K562 (cell line): ENCODE data around the gene FASTKD3. TPM values are rescaled to one million over a fixed set of nuclear protein-coding genes. Genes with fewer than 3 reads are reported as not detected.
A peak's percentile ranks its signal among the peaks of the same experiment; 100 is the strongest.

Experiments used
- CXXC5 ChIP-seq: fragments of 250-450 bp; sonication (Bioruptor Pico); IDR thresholded peaks from 2 replicates; pipeline ENCODE4 v1.8.0; 2022; ENCODE audit warnings: inconsistent platforms, mild to moderate bottlenecking, moderate library complexity
- ETS2 ChIP-seq: IDR thresholded peaks from 2 replicates; pipeline ENCODE4 v1.6.1; 2016; ENCODE audit warnings: borderline replicate concordance, missing genetic modification characterization, mild to moderate bottlenecking, moderate library complexity, missing compliant biosample characterization; ENCODE audit not compliant: poor library complexity, severe bottlenecking
- FIP1L1 ChIP-seq: fragments of 200-400 bp; formaldehyde crosslinking; IDR thresholded peaks from 2 replicates; pipeline ENCODE4 v1.6.1; 2018; ENCODE audit warnings: mild to moderate bottlenecking, low read depth, low read length; ENCODE audit not compliant: poor library complexity, severe bottlenecking
- PATZ1 ChIP-seq: fragments of 250-450 bp; sonication (Bioruptor Pico); IDR thresholded peaks from 2 replicates; pipeline ENCODE4 v1.5.0; 2020; ENCODE audit warnings: mild to moderate bottlenecking, borderline replicate concordance
- PKNOX1 ChIP-seq: fragments of 450-650 bp; IDR thresholded peaks from 2 replicates; pipeline ENCODE4 v1.6.1; 2016
- POU5F1 ChIP-seq: fragments of 150-350 bp; IDR thresholded peaks from 2 replicates; pipeline ENCODE4 v1.6.1; 2014; ENCODE audit warnings: borderline replicate concordance, low read length, low read depth, mild to moderate bottlenecking; ENCODE audit not compliant: partially characterized antibody
- RREB1 ChIP-seq: fragments of 250-450 bp; sonication (Bioruptor Pico); IDR thresholded peaks from 2 replicates; pipeline ENCODE4 v1.4.0; 2020
- SRF ChIP-seq, 2 experiments: fragments of 250-450, 450-650 bp in 1 of 2; sonication (Bioruptor Pico) in 1 of 2; sonication (generic) in 1 of 2; formaldehyde crosslinking; IDR thresholded peaks; 2 replicates each; pipeline versions ENCODE4 v1.5.0 to v1.5.1; 2020 to 2022; ENCODE audit warnings: mild to moderate bottlenecking in 1 of 2, missing genetic modification reagents in 1 of 2
- STAT5B ChIP-seq: fragments of 250-450 bp; sonication (Bioruptor Pico); IDR thresholded peaks from 2 replicates; pipeline ENCODE4 v1.8.0; 2021; ENCODE audit warnings: mild to moderate bottlenecking, inconsistent platforms
- TCF15 ChIP-seq: fragments of 250-450 bp; sonication (Bioruptor Pico); IDR thresholded peaks from 2 replicates; pipeline ENCODE4 v1.8.0; 2022; ENCODE audit warnings: moderate library complexity, mild to moderate bottlenecking, inconsistent platforms
- USF1 ChIP-seq: sonication (generic); formaldehyde crosslinking; IDR thresholded peaks from 2 replicates; pipeline ENCODE4 v1.9.0; 2022; ENCODE audit warnings: mild to moderate bottlenecking, missing genetic modification reagents
- ZNF639 ChIP-seq, 2 experiments: fragments of 200-800 bp in 1 of 2; sonication (Bioruptor generic) in 1 of 2; sonication (generic) in 1 of 2; formaldehyde crosslinking in 1 of 2; IDR thresholded peaks in 1 of 2; conservative IDR thresholded peaks in 1 of 2; 2 replicates each; pipeline versions ENCODE4 v1.5.0 to v1.6.1; 2016 to 2020; ENCODE audit warnings: missing compliant biosample characterization in 1 of 2, missing genetic modification characterization in 1 of 2, missing genetic modification reagents in 1 of 2
- ZNF79 ChIP-seq: fragments of 250-450 bp; sonication (Bioruptor Pico); IDR thresholded peaks from 2 replicates; pipeline ENCODE4 v1.4.0; 2020; ENCODE audit warnings: low read depth, mild to moderate bottlenecking, moderate library complexity
- polyA plus RNA-seq, 8 experiments: library from polyadenylated mRNA; depleted of rRNA in 4 of 8; stranded (reverse) in 5 of 8; unstranded in 3 of 8; fragments of >200 nt; fragmentation: Nextera tagmentation in 2 of 8; fragmentation: Illumina TruSeq in 1 of 8; extraction: Ambion mirVana in 2 of 8; extraction: Trizol in 1 of 8; gene quantifications; 2 replicates each; pipeline versions ENCODE4 v1.2.1 to v1.2.3, GENCODE V29; 2011 to 2014; ENCODE audit warnings: inconsistent platforms in 1 of 8, missing spikeins in 1 of 8
- total RNA-seq, 7 experiments: library from RNA; depleted of rRNA in 6 of 7; stranded (reverse); fragments of >200 nt in 6 of 7; fragmentation: Illumina TruSeq in 2 of 7; extraction: Trizol in 2 of 7; gene quantifications; 2 replicates each; pipeline versions ENCODE4 v1.2.1 to v1.2.3, GENCODE V29; 2011 to 2021; ENCODE audit warnings: low replicate concordance in 1 of 7

Gene FASTKD3
- total and polyA plus RNA-seq, 9 of the 15 experiments (the other 6 are each of a cell fraction or from before 2014, with no cell fraction given) = 17.1 to 149 (median 47.5) TPM

- TF ChIP-seq PATZ1 (no peak), PKNOX1 (peak; percentile 26; the same call in 1 of the 2 replicates), CXXC5 (peak; percentile 91), TCF15 (CRISPR knock-in tag) (no peak), SRF (CRISPR knock-in tag; IDR thresholded peaks at IDR 0.05) (no peak; a peak in 1 of 4 replicates), POU5F1 (no peak), FIP1L1 (peak; percentile 42), ZNF639 (CRISPR knock-in tag; conservative IDR thresholded peaks at IDR 0.05 in 1 of 2, IDR thresholded peaks at IDR 0.05 in 1 of 2) (no peak), STAT5B (CRISPR knock-in tag) (no peak), ETS2 (no peak), ZNF79 (no peak), RREB1 (CRISPR knock-in tag) (no peak), USF1 (CRISPR knock-in tag) (no peak; the same call in 1 of the 2 replicates)
These were observed at the start of gene FASTKD3, which contains the start of gene MTRR (continued) for GRCh38 chr5:7868773-7869473.
